ENCODE results near the gene GSTM2.
"Not testable (repeated sequence)": the region's sequence is repeated elsewhere in the genome, so short reads cannot be mapped to it uniquely, and the experiment has no call there.

GSTM2 gene

DNA sequence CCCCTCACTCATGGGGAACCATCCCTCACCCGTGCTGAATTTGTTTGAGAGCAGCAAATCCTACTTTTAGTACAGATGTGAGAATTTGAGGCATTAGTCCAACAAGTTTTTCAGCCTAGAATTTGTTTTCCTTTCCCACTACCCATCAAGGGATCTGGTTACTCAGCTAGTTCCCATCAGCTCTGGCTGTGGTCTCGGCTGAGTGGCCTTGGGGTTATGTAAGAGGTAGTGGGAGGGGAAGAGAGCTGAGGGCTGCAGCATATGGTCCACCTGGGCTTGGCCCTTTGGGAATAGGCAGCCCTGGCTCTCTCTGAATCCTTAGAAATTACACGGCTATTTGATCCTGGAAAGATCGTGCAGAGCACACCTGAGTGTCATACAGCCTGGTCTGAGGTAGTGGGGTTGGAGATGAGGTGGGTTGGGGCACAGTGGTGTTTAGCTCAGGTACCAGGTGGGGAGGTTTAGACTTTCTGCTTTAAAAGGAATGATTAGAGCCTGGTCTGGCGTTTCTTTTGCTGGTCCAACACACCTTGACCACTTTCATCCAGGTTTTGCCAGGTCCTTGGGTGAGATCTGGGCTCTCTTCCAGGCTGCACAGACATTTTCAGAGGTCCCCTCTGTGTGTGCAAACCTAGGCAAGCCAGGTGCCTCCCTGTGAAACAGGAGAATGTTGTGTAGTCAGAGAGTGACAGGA is 7.7 kb upstream of the GSTM2 start:
- no peak for FAIRE-seq
- DNase-seq (ENCODE audit: insufficient read length, low spot score) = no peak

DNA sequence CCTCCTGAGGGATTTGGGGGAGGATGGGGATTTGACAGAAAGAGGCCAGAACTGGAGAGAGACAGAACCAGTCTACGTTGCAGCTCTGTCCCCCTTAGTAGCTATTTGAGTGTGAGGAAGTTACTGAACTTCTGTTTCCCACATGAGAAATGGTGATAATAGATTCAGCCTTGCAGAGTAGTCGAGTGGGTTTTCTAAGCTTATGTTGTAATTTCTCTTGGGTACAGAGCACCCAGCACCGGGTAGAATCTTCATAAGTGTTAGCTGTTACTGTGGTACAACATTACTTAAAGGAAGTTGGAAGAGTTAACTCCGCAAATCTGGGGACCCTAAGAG is 7.2 kb upstream of the GSTM2 start:
- not testable (repeated sequence) for FAIRE-seq; DNase-seq (ENCODE audit: insufficient read length, low spot score)

More for the DNA sequence above, 7.7 kb upstream of the GSTM2 start:
- TF ChIP-seq, protein P1, sequence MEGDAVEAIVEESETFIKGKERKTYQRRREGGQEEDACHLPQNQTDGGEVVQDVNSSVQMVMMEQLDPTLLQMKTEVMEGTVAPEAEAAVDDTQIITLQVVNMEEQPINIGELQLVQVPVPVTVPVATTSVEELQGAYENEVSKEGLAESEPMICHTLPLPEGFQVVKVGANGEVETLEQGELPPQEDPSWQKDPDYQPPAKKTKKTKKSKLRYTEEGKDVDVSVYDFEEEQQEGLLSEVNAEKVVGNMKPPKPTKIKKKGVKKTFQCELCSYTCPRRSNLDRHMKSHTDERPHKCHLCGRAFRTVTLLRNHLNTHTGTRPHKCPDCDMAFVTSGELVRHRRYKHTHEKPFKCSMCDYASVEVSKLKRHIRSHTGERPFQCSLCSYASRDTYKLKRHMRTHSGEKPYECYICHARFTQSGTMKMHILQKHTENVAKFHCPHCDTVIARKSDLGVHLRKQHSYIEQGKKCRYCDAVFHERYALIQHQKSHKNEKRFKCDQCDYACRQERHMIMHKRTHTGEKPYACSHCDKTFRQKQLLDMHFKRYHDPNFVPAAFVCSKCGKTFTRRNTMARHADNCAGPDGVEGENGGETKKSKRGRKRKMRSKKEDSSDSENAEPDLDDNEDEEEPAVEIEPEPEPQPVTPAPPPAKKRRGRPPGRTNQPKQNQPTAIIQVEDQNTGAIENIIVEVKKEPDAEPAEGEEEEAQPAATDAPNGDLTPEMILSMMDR (IDR thresholded peaks at IDR 0.05; ENCODE audit: insufficient read depth, missing control alignments) = no peak

DNA sequence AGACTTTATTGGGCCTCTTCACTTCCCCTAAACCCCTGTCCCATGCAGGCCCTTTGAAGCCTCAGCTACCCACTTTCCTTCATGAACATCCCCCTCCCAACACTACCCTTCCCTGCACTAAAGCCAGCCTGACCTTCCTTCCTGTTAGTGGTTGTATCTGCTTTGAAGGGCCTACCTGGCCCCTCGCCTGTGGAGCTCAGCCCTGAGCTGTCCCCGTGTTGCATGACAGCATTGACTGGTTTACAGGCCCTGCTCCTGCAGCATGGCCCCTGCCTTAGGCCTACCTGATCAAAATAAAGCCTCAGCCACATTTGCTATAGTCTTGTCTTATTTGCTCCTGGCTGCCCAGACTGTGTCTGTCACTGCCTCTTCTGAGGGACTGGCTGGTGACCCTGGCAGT is 6.5 kb upstream of the GSTM2 start:
- FAIRE-seq = no peak
- no peak for DNase-seq (ENCODE audit: insufficient read length, low spot score)
- TF ChIP-seq, protein P1 (IDR thresholded peaks at IDR 0.05; ENCODE audit: insufficient read depth, missing control alignments) = no peak

DNA sequence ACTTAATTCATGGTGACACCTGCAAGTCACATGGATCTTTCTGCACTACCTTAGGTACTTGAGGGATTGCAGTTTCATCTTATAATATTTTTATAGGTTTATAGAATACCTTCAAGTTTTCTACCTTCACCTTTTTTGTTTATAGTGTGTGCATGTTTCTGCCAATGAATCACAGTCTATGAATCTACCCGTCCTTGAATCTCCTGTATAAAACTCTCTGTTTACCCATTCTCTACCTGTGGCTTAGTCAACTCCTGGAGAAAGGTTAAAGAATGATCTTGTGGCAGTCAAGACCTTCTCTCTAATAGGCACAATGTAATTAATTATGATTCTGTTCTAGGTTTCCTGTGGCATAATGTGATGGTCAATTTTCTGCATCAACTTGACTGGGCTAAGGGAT is 3.2 kb upstream of the GSTM2 start:
- FAIRE-seq = no peak
- TF ChIP-seq, protein P1 (IDR thresholded peaks at IDR 0.05; ENCODE audit: insufficient read depth, missing control alignments) = no peak
- DNase-seq (ENCODE audit: insufficient read length, low spot score) = no peak

DNA sequence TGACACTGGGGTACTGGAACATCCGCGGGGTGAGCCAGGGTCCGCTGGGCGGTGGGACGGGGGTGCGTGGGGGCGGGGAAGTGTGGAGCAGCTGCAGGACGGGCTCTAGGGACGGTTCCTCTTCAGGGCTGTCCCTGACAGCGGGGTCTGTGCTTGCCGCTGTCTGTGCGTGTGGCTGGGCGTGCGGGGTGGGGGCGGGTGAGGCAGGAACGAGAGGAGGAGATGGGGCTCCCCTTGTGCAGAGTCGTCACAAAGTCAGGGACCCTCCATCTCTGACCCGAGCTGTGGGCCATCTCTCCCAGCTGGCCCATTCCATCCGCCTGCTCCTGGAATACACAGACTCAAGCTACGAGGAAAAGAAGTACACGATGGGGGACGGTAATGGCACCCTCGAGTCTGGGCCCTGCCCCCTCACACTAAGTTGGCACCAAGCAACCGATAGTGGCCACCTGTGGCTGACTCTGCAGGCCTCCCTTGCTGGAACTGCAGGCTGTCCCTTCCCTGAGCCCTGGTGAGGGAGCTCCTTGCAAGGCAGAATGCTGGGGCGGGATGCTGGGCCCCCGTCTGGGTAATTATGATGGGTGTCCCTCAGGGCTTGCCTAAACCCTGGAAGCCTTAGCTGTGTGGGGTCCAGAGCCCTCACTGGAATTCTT is 392 bp downstream of the GSTM2 start:
- DNase-seq (ENCODE audit: insufficient read length, low spot score) (no peak), FAIRE-seq (no peak)
- TF ChIP-seq, protein P1 (IDR thresholded peaks at IDR 0.05; ENCODE audit: insufficient read depth, missing control alignments) = no peak

DNA sequence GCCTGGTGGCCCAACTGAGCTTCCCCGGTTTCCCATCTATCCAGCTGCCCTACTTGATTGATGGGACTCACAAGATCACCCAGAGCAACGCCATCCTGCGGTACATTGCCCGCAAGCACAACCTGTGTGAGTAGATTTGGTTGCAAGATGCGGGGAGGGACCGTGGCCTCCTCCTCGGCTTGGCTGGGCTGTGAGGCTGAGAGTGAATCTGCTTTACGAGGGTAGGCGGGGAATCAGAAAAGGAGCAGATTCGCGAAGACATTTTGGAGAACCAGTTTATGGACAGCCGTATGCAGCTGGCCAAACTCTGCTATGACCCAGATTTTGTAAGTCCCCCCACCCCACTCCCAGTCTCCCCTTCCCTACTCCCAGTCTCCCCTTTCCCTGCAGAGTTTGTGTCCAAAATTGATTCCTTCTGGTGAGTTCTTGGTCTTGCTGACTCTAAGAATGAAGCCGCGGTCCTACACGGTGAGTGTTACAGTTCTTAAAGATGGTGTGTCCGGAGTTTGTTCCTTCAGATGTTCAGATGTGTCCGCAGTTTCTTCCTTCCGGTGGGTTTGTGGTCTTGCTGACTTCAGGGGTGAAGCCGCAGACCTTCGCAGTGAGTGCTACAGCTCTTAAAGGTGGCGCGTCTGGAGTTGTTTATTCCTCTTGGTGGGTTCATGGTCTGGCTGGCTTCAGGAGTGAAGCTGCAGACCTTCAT is 1.5 kb downstream of the GSTM2 start:
- FAIRE-seq (no peak), DNase-seq (ENCODE audit: insufficient read length, low spot score) (no peak)
- TF ChIP-seq, protein P1 (IDR thresholded peaks at IDR 0.05; ENCODE audit: insufficient read depth, missing control alignments) = no peak

DNA sequence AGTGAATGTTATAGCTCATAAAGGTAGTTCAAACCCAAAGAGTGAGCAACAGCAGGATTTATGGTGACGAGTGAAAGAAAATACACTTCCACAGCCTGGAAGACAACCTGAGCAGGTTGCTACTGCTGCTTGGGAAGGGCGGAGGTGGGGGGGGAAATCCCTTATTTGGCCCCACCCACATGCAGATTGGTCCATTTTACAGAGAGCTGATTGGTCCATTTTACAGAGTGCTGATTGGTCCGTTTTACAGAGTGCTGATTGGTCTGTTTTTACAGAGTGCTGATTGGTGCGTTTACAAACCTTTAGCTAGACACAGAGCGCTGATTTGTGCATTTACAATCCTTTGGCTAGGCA is 2.1 kb downstream of the GSTM2 start:
- DNase-seq (ENCODE audit: insufficient read length, low spot score) = not testable (repeated sequence)

DNA sequence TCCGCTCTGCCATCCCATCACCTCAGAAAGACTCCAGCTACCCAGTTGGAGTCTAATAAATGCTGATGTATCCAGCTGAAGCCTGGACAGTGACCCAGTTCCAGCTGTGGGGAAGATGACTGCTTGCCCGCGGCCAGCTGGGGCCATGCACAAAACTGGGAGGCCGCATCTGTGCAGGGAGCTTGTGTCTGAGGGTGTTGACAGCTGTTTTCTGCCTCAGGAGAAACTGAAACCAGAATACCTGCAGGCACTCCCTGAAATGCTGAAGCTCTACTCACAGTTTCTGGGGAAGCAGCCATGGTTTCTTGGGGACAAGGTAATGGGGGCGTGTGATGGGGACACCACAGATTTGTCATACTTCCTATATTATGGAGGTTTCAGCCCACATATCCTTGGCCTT is 3.2 kb downstream of the GSTM2 start:
- no peak for FAIRE-seq
- DNase-seq (ENCODE audit: insufficient read length, low spot score) = no peak
- TF ChIP-seq, protein P1 (IDR thresholded peaks at IDR 0.05; ENCODE audit: insufficient read depth, missing control alignments) = no peak

More for the DNA sequence above, 2.1 kb downstream of the GSTM2 start:
- not testable (repeated sequence) for FAIRE-seq

DNA sequence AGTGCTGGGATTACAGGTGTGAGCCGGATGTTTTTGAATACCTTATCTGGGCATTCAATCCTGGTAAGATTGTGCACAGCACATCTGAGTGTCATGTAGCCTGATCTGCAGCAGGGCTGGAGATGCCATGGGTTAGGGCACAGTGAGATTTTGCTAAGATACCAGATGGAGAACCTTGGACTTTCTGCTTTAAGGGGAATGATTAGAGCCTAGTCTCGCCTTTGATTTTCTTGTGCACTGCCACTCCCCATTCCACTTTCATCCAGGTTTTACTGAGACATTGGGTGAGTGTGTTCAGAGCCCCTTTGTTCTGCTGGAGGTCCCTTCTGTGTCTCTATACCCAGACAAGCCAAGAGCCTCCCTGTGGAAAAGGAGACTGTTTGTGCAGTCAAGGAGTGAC is 6.0 kb downstream of the GSTM2 start:
- DNase-seq (ENCODE audit: insufficient read length, low spot score); FAIRE-seq: not testable (repeated sequence)

DNA sequence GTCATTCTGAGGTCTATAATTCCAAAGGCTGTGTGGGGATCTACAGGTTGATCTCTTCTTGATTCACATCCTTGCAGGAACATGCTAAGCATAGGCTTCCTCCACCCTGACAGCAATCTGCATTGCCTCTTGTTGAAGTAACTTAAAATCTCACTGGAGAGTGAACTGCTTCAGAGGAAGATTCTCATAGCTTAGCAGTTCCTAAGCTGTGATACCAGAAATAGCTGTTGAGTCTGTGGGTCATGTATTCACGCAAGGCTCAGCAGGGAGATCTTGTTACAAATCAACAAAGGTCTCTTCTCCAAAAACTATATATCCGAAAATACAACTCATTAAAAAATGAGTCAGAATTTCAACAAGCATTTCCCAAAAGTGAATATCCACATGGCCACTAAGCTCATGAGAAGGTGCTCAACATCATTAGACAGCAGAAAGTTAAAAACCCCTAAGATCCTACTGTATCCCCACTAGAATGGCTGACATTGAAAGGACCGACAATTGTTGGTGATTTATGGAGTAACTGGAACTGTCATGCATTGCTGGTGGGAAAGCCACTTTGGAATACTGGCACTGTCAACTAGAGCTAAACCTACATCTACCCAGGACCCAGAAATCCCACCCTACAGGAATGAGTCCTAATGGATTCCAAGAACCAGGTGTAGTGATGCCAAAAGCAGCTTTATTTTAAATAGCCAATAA is 9.0 kb downstream of the GSTM2 start:
- not testable (repeated sequence) for DNase-seq (ENCODE audit: insufficient read length, low spot score); FAIRE-seq

Data from D721Med (cell line).